A549 (cell line): Measurements from ENCODE around the gene SGCA. TPM values are rescaled to one million over a fixed set of nuclear protein-coding genes. Genes with fewer than 3 reads are reported as not detected.

Source experiments
- ATAC-seq, 2 experiments: fragments of 200-7000 bp in 1 of 2; fragments of >200 bp in 1 of 2; cut with Nextera tagmentation in 1 of 2; cut with Tn5 transposase in 1 of 2; 3 replicates each; pipeline versions ENCODE4 v1.8.0 to v1.9.1; 2018 to 2020; ENCODE audit warnings: mild to moderate bottlenecking in 1 of 2, moderate library complexity in 1 of 2
- CTCF ChIA-PET: fragments of 300-600 bp; sonication (Branson Sonifier 250); formaldehyde crosslinking; extraction: SDS; loops from one replicate; lab custom pipeline; 2021; ENCODE audit warnings: antibody characterized with exemption, inconsistent platforms; lab: Yijun Ruan, JAX
- POLR2A ChIA-PET: fragments of 350-600 bp; formaldehyde crosslinking; extraction: SDS; loops from one replicate; lab custom pipeline; 2021; ENCODE audit warnings: antibody characterized with exemption, inconsistent platforms; lab: Yijun Ruan, JAX
- DNase-seq, 2 experiments: peaks; one replicate each; pipeline versions ENCODE4 v3.0.0 to v3.0.0-alpha.2; 2011 to 2016; ENCODE audit warnings: low read depth in 1 of 2, low spot score in 1 of 2
- FAIRE-seq: peaks from 2 replicates; lab custom pipeline; 2011; peaks lifted over from hg19 to GRCh38; lab: Jason Lieb, UNC
- H3K27ac ChIP-seq, 2 experiments: fragments of >200 bp; sonication (Bioruptor Twin); formaldehyde crosslinking; 3 replicates each; pipeline ENCODE4 v1.5.1; 2016 to 2017
- H3K4me1 ChIP-seq: fragments of >200 bp; sonication (Bioruptor Twin); formaldehyde crosslinking; 3 replicates; pipeline ENCODE4 v1.6.1; 2016
- H3K4me2 ChIP-seq: fragments of >200 bp; sonication (Bioruptor Twin); formaldehyde crosslinking; 3 replicates; pipeline ENCODE4 v1.6.1; 2016
- H3K4me3 ChIP-seq: fragments of >200 bp; sonication (Bioruptor Twin); formaldehyde crosslinking; 3 replicates; pipeline ENCODE4 v1.5.1; 2016
- H3K9me3 ChIP-seq: fragments of >200 bp; sonication (Bioruptor Twin); formaldehyde crosslinking; 3 replicates; pipeline ENCODE4 v1.6.1; 2016
- ATOH8 ChIP-seq: fragments of 250-450 bp; sonication (Bioruptor Pico); IDR thresholded peaks from 2 replicates; pipeline ENCODE4 v1.5.0; 2020; ENCODE audit warnings: low read depth, mild to moderate bottlenecking, moderate library complexity
- BHLHE40 ChIP-seq: IDR thresholded peaks from 2 replicates; pipeline ENCODE4 v1.6.1; 2012; ENCODE audit warnings: low read depth, low read length, inconsistent platforms
- CBX8 ChIP-seq: fragments of 200-600 bp; sonication (generic); IDR thresholded peaks from 2 replicates; pipeline ENCODE4 v1.6.1; 2016
- CHD4 ChIP-seq: fragments of 200-600 bp; sonication (generic); IDR thresholded peaks from 2 replicates; pipeline ENCODE4 v1.6.1; 2016; ENCODE audit warnings: antibody characterized with exemption, mild to moderate bottlenecking, borderline replicate concordance
- ELK1 ChIP-seq: fragments of 150-350 bp; IDR thresholded peaks from 2 replicates; pipeline ENCODE4 v1.6.1; 2014; ENCODE audit warnings: low read depth, mild to moderate bottlenecking, low read length
- ESRRA ChIP-seq: fragments of 150-350 bp; IDR thresholded peaks from 2 replicates; pipeline ENCODE4 v1.6.1; 2014; ENCODE audit warnings: mild to moderate bottlenecking, low read length, borderline replicate concordance
- FOSL2 ChIP-seq, 2 experiments: fragments of 450-650 bp in 1 of 2; fragments of >200 bp in 1 of 2; sonication (Bioruptor Twin) in 1 of 2; formaldehyde crosslinking; IDR thresholded peaks; 2 replicates each; pipeline versions ENCODE4 v1.5.0 to v1.6.1; 2016 to 2020; ENCODE audit warnings: mild to moderate bottlenecking in 1 of 2, moderate library complexity in 1 of 2
- FOXS1 ChIP-seq: fragments of 250-450 bp; sonication (Bioruptor Pico); IDR thresholded peaks from 2 replicates; pipeline ENCODE4 v1.5.0; 2020; ENCODE audit warnings: mild to moderate bottlenecking, moderate library complexity
- MAZ ChIP-seq: fragments of 150-350 bp; IDR thresholded peaks from 2 replicates; pipeline ENCODE4 v1.6.1; 2014; ENCODE audit warnings: antibody characterized with exemption, low read depth, low read length, borderline replicate concordance
- NFE2L2 ChIP-seq: fragments of 150-350 bp; conservative IDR thresholded peaks from 2 replicates; pipeline ENCODE4 v1.6.1; 2014; ENCODE audit warnings: low read length
- NPAS2 ChIP-seq: fragments of 250-450 bp; sonication (Bioruptor Pico); IDR thresholded peaks from 2 replicates; pipeline ENCODE4 v1.8.0; 2022; ENCODE audit warnings: mild to moderate bottlenecking, moderate library complexity, borderline replicate concordance
- PBX3 ChIP-seq: IDR thresholded peaks from 2 replicates; pipeline ENCODE4 v1.6.1; 2012
- POLR2A ChIP-seq: IDR thresholded peaks from 2 replicates; pipeline ENCODE4 v1.6.1; 2012; ENCODE audit warnings: mild to moderate bottlenecking, low read length
- RAD21 ChIP-seq, 2 experiments: fragments of >200 bp in 1 of 2; sonication (Bioruptor Twin) in 1 of 2; formaldehyde crosslinking in 1 of 2; IDR thresholded peaks in 1 of 2; conservative IDR thresholded peaks in 1 of 2; 2 replicates in 1 of 2; 3 replicates in 1 of 2; pipeline ENCODE4 v1.6.1; 2012 to 2018; ENCODE audit warnings: inconsistent platforms in 1 of 2
- RCOR1 ChIP-seq: fragments of 150-350 bp; IDR thresholded peaks from 2 replicates; pipeline ENCODE4 v1.6.1; 2014; ENCODE audit warnings: antibody characterized with exemption, low read length, low read depth
- SMC3 ChIP-seq: fragments of >200 bp; sonication (Bioruptor Twin); formaldehyde crosslinking; IDR thresholded peaks from 3 replicates; pipeline ENCODE4 v1.6.1; 2018; ENCODE audit warnings: inconsistent platforms
- TP53 ChIP-seq: fragments of 250-450 bp; sonication (Bioruptor Pico); IDR thresholded peaks from 2 replicates; pipeline ENCODE4 v1.5.0; 2021; ENCODE audit warnings: mild to moderate bottlenecking, moderate library complexity
- USF2 ChIP-seq: fragments of 450-650 bp; IDR thresholded peaks from 2 replicates; pipeline ENCODE4 v1.6.1; 2014; ENCODE audit warnings: antibody characterized with exemption
- ZNF302 ChIP-seq: fragments of 250-450 bp; sonication (Bioruptor Pico); IDR thresholded peaks from 2 replicates; pipeline ENCODE4 v1.9.0; 2021; ENCODE audit warnings: inconsistent platforms, mild to moderate bottlenecking, moderate library complexity
- WGBS: methylation state at CpG from one replicate; pipeline ENCODE4 v1.1.6; 2017; ENCODE audit errors: missing lambda C conversion rate; 5-methylcytosine and 5-hydroxymethylcytosine counted together
- polyA plus RNA-seq, 4 experiments: library from polyadenylated mRNA; depleted of rRNA in 3 of 4; stranded (reverse); fragments of >200 nt; fragmentation: RNase III in 1 of 4; extraction: RNeasy Plus Mini Kit Qiagen cat#74134 plus additional on column Dnase treatment in 1 of 4; gene quantifications; 2 replicates in 3 of 4; 3 replicates in 1 of 4; pipeline ENCODE4 v1.2.3, GENCODE V29; 2011 to 2017

Gene SGCA
- polyA plus RNA-seq, 2 of the 4 experiments (the other 2 are of a cell fraction): 0.44 to 3.4 TPM

DNA sequence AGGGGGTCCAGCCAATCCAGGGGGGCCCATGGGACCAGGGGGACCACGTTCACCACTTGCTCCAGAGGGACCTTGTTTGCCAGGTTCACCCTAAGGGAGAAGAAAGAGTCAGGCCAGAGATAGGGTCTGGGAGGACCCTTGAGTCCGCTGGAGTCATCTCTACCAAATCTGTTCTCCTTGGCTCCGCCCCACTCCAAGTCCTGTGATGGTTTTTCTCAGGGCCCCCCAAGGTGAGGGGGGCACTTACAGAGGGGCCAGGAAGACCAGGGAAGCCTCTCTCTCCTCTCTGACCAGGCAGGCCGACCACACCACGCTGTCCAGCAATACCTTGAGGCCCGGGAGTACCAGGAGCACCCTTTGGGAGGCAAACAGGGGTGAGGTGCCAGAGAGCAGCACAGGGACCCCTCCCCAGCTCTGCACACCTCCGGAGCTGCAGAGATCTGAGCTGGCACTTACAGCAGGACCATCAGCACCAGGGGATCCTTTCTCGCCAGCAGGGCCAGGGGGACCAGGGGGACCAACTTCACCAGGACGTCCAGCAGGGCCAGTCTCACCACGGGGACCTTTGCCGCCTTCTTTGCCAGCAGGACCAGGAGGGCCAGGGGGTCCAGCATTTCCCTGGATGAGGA is 23.2 kb downstream of the SGCA start:
- peaks cover 11% of the 10 kb centered on the region for H3K4me1 ChIP-seq
- WGBS: 75% methylated on average over 8 of the region's 11 CpGs
- H3K4me2 ChIP-seq: no peak overlapping the region
- no peak for ATAC-seq
- DNase-seq: no peak
- CTCF ChIA-PET: interaction anchor here (1.3 to 22.0 kb wide), 5 partner anchors 8 to 84 kb away, joined by 3 to 817 read pairs (median 26); partner anchors contain the start of genes COL1A1 and SGCA
- POLR2A ChIA-PET: no interaction called here
- no peaks in the 10 kb centered on the region for H3K9me3 ChIP-seq
- no peak overlapping the region for H3K4me3 ChIP-seq
- no peak for FAIRE-seq
- TF ChIP-seq RAD21 (conservative IDR thresholded peaks at IDR 0.05 in 1 of 2, IDR thresholded peaks at IDR 0.05 in 1 of 2) (no peak), BHLHE40 (no peak), RCOR1 (no peak), NFE2L2 (no peak), FOXS1 (no peak), USF2 (no peak), PBX3 (no peak), TP53 (no peak), MAZ (no peak), NPAS2 (CRISPR knock-in tag) (no peak), FOSL2 (IDR thresholded peaks at IDR 0.05) (no peak), FOSL2 (CRISPR knock-in tag; IDR thresholded peaks at IDR 0.05) (no peak), ESRRA (no peak), ATOH8 (no peak), CHD4 (no peak), CBX8 (no peak)
- TF ChIP-seq, all 56 proteins: peak for 0
- peak overlapping the region in 1 of 2 experiments; percentile 9; a peak in 1 of 6 replicates for H3K27ac ChIP-seq

GRCh38 chr17:50189550-50190292 is 23.9 kb downstream of the SGCA start:
- no peak for ATAC-seq
- no peak overlapping the region for H3K4me2 ChIP-seq
- POLR2A ChIA-PET: no interaction called here
- H3K9me3 ChIP-seq: no peaks in the 10 kb centered on the region
- 81% methylated on average over 20 of the region's 20 CpGs for WGBS
- DNase-seq: no peak
- TF ChIP-seq ELK1 (no peak), POLR2A (no peak), ZNF302 (CRISPR knock-in tag) (no peak), SMC3 (no peak), ATOH8 (no peak)
- no peak for FAIRE-seq
- H3K27ac ChIP-seq: peak overlapping the region in 1 of 2 experiments; percentile 9; a peak in 1 of 6 replicates
- no peak overlapping the region for H3K4me3 ChIP-seq
- CTCF ChIA-PET: interaction anchor here (1.8 to 22.0 kb wide), 5 partner anchors 11 to 107 kb away, joined by 7 to 817 read pairs (median 15); partner anchors contain the start of genes COL1A1 and SGCA
- peaks cover 4% of the 10 kb centered on the region for H3K4me1 ChIP-seq
